ENCODE data around the gene SPC25. TPM values are rescaled to one million over a fixed set of nuclear protein-coding genes. Genes with fewer than 3 reads are reported as not detected.

Gene SPC25
- total and polyA plus RNA-seq, 2 experiments from 2014 or later: 23.4 to 72.7 TPM

DNA sequence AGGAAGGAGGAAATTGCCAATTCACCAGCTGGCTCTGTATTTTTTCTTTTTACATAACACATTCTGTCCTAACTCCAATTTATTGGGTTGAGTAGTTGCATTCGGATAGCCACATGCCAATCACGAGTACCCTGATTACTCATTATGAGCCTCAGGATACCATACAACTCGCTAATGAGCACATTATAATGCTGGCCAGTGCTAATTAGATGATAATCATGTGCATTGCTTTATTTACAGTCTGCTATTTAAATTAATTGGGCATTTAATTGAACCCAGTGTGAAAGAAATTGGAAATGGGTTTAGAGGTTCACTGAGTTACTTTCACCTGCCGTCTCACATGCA is 26.1 kb upstream of the SPC25 start:
- TF ChIP-seq JUNB (IDR thresholded peaks at IDR 0.05; ENCODE audit: unreplicated experiment) (no peak), EZH2 (IDR thresholded peaks at IDR 0.05; ENCODE audit: low read depth, unreplicated experiment) (no peak), EZH2phosphoT487 (IDR thresholded peaks at IDR 0.05; ENCODE audit: unreplicated experiment) (no peak), POLR2AphosphoS5 (IDR thresholded peaks at IDR 0.05; ENCODE audit: low read depth) (no peak), NANOG (IDR thresholded peaks at IDR 0.05; ENCODE audit: borderline replicate concordance) (no peak), CREB1 (CRISPR knock-in tag; IDR thresholded peaks at IDR 0.05; ENCODE audit: low read depth) (no peak), ZNF331 (CRISPR knock-in tag; IDR thresholded peaks at IDR 0.05; ENCODE audit: low read depth) (no peak), ZNF114 (CRISPR knock-in tag; IDR thresholded peaks at IDR 0.05) (no peak), STAT1 (IDR thresholded peaks at IDR 0.05; ENCODE audit: unreplicated experiment) (no peak), ETS1 (IDR thresholded peaks at IDR 0.05) (no peak)
- TF ChIP-seq, protein P1, sequence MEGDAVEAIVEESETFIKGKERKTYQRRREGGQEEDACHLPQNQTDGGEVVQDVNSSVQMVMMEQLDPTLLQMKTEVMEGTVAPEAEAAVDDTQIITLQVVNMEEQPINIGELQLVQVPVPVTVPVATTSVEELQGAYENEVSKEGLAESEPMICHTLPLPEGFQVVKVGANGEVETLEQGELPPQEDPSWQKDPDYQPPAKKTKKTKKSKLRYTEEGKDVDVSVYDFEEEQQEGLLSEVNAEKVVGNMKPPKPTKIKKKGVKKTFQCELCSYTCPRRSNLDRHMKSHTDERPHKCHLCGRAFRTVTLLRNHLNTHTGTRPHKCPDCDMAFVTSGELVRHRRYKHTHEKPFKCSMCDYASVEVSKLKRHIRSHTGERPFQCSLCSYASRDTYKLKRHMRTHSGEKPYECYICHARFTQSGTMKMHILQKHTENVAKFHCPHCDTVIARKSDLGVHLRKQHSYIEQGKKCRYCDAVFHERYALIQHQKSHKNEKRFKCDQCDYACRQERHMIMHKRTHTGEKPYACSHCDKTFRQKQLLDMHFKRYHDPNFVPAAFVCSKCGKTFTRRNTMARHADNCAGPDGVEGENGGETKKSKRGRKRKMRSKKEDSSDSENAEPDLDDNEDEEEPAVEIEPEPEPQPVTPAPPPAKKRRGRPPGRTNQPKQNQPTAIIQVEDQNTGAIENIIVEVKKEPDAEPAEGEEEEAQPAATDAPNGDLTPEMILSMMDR (conservative IDR thresholded peaks at IDR 0.05; ENCODE audit: low read depth in 2 of 2): no peak
- TF ChIP-seq, protein P2, sequence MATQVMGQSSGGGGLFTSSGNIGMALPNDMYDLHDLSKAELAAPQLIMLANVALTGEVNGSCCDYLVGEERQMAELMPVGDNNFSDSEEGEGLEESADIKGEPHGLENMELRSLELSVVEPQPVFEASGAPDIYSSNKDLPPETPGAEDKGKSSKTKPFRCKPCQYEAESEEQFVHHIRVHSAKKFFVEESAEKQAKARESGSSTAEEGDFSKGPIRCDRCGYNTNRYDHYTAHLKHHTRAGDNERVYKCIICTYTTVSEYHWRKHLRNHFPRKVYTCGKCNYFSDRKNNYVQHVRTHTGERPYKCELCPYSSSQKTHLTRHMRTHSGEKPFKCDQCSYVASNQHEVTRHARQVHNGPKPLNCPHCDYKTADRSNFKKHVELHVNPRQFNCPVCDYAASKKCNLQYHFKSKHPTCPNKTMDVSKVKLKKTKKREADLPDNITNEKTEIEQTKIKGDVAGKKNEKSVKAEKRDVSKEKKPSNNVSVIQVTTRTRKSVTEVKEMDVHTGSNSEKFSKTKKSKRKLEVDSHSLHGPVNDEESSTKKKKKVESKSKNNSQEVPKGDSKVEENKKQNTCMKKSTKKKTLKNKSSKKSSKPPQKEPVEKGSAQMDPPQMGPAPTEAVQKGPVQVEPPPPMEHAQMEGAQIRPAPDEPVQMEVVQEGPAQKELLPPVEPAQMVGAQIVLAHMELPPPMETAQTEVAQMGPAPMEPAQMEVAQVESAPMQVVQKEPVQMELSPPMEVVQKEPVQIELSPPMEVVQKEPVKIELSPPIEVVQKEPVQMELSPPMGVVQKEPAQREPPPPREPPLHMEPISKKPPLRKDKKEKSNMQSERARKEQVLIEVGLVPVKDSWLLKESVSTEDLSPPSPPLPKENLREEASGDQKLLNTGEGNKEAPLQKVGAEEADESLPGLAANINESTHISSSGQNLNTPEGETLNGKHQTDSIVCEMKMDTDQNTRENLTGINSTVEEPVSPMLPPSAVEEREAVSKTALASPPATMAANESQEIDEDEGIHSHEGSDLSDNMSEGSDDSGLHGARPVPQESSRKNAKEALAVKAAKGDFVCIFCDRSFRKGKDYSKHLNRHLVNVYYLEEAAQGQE (IDR thresholded peaks at IDR 0.05; ENCODE audit: unreplicated experiment): no peak
- TF ChIP-seq, protein P3, sequence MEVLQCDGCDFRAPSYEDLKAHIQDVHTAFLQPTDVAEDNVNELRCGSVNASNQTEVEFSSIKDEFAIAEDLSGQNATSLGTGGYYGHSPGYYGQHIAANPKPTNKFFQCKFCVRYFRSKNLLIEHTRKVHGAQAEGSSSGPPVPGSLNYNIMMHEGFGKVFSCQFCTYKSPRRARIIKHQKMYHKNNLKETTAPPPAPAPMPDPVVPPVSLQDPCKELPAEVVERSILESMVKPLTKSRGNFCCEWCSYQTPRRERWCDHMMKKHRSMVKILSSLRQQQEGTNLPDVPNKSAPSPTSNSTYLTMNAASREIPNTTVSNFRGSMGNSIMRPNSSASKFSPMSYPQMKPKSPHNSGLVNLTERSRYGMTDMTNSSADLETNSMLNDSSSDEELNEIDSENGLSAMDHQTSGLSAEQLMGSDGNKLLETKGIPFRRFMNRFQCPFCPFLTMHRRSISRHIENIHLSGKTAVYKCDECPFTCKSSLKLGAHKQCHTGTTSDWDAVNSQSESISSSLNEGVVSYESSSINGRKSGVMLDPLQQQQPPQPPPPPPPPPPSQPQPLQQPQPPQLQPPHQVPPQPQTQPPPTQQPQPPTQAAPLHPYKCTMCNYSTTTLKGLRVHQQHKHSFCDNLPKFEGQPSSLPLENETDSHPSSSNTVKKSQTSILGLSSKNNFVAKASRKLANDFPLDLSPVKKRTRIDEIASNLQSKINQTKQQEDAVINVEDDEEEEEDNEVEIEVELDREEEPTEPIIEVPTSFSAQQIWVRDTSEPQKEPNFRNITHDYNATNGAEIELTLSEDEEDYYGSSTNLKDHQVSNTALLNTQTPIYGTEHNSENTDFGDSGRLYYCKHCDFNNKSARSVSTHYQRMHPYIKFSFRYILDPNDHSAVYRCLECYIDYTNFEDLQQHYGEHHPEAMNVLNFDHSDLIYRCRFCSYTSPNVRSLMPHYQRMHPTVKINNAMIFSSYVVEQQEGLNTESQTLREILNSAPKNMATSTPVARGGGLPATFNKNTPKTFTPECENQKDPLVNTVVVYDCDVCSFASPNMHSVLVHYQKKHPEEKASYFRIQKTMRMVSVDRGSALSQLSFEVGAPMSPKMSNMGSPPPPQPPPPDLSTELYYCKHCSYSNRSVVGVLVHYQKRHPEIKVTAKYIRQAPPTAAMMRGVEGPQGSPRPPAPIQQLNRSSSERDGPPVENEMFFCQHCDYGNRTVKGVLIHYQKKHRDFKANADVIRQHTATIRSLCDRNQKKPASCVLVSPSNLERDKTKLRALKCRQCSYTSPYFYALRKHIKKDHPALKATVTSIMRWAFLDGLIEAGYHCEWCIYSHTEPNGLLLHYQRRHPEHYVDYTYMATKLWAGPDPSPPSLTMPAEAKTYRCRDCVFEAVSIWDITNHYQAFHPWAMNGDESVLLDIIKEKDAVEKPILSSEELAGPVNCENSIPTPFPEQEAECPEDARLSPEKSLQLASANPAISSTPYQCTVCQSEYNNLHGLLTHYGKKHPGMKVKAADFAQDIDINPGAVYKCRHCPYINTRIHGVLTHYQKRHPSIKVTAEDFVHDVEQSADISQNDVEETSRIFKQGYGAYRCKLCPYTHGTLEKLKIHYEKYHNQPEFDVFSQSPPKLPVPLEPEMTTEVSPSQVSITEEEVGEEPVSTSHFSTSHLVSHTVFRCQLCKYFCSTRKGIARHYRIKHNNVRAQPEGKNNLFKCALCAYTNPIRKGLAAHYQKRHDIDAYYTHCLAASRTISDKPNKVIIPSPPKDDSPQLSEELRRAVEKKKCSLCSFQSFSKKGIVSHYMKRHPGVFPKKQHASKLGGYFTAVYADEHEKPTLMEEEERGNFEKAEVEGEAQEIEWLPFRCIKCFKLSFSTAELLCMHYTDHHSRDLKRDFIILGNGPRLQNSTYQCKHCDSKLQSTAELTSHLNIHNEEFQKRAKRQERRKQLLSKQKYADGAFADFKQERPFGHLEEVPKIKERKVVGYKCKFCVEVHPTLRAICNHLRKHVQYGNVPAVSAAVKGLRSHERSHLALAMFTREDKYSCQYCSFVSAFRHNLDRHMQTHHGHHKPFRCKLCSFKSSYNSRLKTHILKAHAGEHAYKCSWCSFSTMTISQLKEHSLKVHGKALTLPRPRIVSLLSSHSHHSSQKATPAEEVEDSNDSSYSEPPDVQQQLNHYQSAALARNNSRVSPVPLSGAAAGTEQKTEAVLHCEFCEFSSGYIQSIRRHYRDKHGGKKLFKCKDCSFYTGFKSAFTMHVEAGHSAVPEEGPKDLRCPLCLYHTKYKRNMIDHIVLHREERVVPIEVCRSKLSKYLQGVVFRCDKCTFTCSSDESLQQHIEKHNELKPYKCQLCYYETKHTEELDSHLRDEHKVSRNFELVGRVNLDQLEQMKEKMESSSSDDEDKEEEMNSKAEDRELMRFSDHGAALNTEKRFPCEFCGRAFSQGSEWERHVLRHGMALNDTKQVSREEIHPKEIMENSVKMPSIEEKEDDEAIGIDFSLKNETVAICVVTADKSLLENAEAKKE (CRISPR knock-in tag; IDR thresholded peaks at IDR 0.05): no peak
- H3K36me3 ChIP-seq (ENCODE audit: insufficient read depth): peaks cover 9% of the 10 kb centered on the region; the same call in 1 of the 2 replicates
- H3K4me1 ChIP-seq (ENCODE audit: insufficient read depth): peaks cover 45% of the 10 kb centered on the region
- H3K4me3 ChIP-seq: no peak overlapping the region
- Mint-ChIP-seq H3K4me3 (no peak overlapping the region), H3K36me3 (ENCODE audit: low read depth) (peaks cover 11% of the 10 kb centered on the region; the same call in 2 of the 3 replicates), H3K4me1 (peaks cover 41% of the 10 kb centered on the region), H3K27me3 (ENCODE audit: insufficient read depth, low read depth, poor library complexity) (peaks cover 13% of the 10 kb centered on the region), H3K27ac (no peak overlapping the region), H3K9me3 (peaks cover 11% of the 10 kb centered on the region; the same call in 2 of the 3 replicates)
- no peaks in the 10 kb centered on the region for H4K20me1 ChIP-seq (replicated peaks; ENCODE audit: insufficient read depth)
- no peaks in the 10 kb centered on the region for H3K9me2 ChIP-seq (ENCODE audit: insufficient read depth)
- ATAC-seq (no peak), DNase-seq (ENCODE audit: low spot score) (no peak)
- no peak overlapping the region for H3K4me2 ChIP-seq
- peaks cover 8% of the 10 kb centered on the region; the same call in 1 of the 2 replicates for H3K27me3 ChIP-seq (ENCODE audit: insufficient read depth)
- H2AFZ ChIP-seq: no peak overlapping the region
- H3K79me2 ChIP-seq (replicated peaks; ENCODE audit: insufficient read depth): no peaks in the 10 kb centered on the region
- H3F3A ChIP-seq (replicated peaks; ENCODE audit: low read depth): no peaks in the 10 kb centered on the region
- no peak overlapping the region for H3K27ac ChIP-seq (ENCODE audit: low read depth)
